Activated CD4-positive, alpha-beta T cell treated with anti-CD3 and anti-CD28 coated beads, Interleukin-2, amount 50 U/mL, for 4 hours (primary cell): ENCODE measurements around the gene PXDN.
A peak's percentile ranks its signal among the peaks of the same experiment; 100 is the strongest.

Source experiments
- DNase-seq, 2 experiments: peaks; one replicate each; pipeline ENCODE4 v3.0.0-alpha.2; 2020

PXDN gene

DNA sequence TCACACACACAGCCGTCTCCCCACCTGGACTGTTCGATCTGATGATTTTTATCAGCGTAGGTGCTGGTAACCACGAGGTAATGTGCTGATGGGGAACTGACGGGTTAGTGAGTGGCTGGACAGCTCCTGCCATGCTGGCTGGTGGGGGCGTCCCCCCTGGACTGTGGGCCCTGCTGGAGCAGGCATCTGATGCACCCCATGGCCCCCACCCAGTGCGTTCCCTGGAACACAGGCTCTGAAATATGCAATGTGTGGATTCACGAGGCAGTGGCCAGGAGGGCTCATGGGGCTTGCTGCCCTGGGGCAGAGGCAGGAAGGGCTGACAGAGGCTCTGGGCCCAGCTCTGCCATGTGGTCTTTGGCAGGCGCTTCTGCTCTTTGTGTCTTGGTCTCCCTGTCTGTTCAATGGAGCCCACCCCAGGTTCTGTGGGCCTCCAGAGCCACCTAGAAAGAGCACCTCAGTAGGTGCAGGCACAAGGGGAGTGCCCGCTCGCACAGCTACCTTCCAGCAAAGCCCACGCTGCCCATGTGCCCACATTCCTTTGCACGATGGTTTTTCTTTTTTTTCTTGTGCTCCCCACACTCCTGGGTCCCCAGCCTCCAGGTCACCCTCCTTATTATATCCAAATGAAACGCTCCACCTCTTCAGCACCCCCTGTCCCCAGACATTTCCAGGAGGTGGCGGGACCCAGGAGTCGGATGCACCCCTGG, 10.3 kb upstream of the PXDN start:
- DNase-seq, result no peak

- no peak for DNase-seq
Measured at GRCh38 chr2:1754046-1754445, 9.7 kb upstream of the PXDN start.

GRCh38 chr2:1752751-1753150, 8.4 kb upstream of the PXDN start:
- DNase-seq, result no peak

DNA sequence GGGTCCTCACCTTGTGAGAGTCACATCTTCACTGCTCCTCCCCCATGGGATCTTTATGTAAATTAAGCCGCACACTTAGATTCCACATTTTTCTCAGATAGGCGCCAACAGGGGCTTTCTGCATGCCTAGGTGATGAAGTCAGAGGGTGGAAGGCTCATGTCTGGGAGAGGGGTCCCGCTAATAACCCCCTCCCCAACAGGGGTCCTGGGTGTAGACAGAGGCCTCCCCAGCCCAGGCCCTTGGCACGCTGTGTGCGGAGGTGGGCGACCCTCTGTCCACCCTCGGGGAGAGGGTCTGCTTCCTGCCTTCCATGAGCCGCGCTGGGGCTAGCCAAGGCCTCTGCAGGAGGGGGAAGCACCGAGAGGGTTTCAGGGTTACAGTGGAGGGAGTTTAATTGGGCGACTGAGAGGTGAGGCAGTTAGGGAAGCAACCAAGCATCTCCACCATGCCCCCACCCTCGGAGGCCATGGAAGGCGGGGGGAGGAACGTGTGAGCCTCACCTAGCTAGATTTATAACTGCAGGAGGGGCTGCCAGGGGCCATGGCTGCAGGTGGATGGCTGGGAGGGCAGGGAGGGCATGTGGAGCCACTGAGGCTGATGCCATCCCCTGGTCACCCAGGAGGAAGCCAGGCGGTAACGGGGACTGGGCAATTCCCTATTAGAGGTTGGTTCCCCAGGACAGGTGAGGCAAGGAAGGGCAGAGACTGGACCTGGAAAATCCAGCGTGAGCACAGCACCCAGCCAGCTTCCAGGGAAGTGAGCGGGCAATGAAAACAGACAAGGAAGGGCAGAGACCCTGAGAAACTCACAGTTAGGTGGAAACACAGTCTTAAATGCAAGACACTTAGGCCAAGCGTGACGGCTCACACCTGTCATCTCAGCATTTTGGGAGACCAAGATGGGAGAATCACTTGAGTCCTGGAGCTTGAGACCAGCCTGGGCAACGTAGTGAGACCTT, 7.7 kb upstream of the PXDN start:
- DNase-seq, result no peak

DNA sequence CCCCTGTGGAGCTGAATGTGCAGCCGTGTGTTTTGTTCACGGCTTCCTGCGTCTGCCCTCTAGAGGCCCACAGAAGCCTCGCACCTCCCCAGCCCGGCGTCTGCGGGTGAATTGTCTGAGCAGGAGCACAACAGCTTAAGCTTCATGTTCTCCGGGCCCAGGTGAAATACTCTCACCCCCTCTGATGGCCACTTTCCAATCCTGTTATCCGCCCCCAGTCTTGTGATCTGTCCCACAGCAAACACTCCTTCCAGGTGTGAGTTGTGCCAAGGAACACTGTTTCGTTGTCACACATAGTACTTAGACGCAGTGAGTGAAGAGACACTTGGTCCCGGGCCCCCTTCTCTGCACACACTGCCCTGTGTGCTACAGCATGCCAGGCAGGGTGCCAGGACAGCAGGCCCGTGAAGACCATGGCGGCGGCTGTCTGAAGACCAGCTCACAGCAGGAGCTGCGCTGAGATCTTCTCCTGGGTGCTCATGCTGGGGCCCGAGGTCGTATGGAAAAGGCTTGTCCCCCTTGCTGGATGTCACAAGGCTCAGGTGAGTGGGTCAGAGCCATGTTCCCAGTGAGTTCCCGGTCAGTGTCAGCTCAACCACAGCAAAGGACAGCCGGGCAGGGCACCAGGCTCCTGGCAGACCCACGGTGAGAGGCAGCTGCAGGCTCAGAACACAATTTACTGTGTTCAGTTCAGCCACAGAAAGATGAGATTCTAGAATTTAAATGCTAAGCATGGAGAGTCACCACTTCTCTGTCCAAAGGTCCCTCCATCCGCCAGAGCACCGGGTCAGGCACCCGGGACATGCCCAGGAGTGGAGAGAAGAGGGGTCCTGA, 6.8 kb upstream of the PXDN start:
- peak in 1 of 2 experiments; percentile 10 for DNase-seq

GRCh38 chr2:1750270-1750932, 6.1 kb upstream of the PXDN start:
- no peak for DNase-seq

- no peak for DNase-seq
Measured at GRCh38 chr2:1749489-1750119, 5.3 kb upstream of the PXDN start.

- DNase-seq, result no peak
Measured at GRCh38 chr2:1748741-1749488, 4.6 kb upstream of the PXDN start.

DNA sequence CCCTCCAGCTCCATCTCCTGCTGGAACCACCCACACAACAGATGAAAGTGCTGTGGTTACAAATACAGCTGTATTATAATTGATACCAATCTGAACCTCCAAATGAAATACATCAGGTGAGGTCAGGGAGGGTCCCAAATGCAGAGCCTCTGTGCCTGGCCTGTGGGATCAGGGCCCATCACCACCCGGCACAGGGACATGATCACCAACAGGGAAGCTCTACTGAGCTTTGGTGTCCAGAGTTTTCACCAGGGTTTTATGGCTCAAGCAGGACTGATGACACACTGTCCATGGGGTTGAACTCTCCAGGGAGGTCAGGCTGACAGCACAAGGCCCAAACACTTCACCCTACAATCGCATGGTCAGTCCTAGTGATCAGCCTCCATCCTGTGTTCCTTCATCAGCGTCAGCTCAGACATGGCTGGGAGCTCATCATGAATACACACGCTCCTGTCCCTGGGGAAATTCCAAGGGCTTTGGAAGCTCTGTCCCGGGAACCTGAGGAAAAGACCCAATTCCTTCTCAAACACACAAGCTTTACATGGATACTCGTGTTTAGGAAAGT, 3.9 kb upstream of the PXDN start:
- no peak for DNase-seq

- DNase-seq, result no peak
Measured at GRCh38 chr2:1747065-1747941, 3.0 kb upstream of the PXDN start.

DNA sequence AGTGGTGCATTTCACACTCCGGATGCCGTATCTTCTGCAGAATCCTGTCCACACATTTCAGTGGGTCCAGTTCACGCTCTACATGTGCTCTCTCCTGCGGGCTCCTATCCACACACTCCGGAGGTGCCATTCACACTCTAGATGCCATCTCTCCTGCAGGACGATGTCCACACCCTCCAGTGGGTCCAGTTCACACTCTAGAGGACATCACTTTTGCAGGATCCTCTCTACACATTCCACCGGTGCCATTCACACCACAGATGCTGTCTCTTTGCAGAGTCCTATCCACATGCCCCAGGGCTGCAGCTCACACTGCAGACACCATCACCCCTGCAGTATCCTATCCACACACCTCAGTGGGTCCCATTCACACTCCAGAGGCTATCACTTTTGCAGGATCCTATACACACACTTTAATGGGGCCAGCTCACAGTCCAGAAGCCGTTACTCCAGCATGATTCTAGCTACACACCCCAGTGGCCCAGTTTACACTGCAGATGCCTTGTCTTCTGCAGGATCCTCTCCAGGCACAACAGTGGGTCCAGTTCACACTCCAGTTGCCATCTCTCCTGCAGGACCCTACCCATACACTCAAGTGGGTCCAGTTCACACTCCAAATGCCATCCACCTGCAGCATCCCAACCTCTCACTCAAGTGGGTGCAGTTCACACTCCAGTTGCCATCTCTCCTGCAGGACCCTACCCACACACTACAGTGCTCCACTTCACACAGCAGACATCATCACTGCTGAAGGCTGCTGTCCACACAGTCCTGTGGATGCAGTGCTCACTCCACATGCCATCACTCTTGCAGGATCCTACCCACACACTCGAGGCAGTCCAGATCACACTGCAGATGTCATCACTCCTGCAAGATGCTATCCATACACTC, 2.1 kb upstream of the PXDN start:
- no peak for DNase-seq

- no peak for DNase-seq
Measured at GRCh38 chr2:1745171-1746023, 1.1 kb upstream of the PXDN start.

DNA sequence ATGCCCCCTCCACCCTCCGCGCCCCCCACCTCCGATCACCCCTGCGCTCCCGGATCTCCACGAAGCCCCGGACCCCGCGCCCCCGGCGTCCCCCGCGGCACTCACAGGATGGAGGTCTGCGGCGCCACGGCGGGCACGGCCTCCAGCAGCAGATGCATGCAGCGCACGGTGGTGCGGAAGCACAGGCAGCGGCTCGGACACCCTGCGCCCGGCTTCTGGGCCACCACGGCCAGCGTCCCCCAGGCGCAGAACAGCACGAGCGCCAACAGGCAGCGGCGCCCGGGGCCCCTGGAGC, 217 bp downstream of the PXDN start:
- no peak for DNase-seq

DNA sequence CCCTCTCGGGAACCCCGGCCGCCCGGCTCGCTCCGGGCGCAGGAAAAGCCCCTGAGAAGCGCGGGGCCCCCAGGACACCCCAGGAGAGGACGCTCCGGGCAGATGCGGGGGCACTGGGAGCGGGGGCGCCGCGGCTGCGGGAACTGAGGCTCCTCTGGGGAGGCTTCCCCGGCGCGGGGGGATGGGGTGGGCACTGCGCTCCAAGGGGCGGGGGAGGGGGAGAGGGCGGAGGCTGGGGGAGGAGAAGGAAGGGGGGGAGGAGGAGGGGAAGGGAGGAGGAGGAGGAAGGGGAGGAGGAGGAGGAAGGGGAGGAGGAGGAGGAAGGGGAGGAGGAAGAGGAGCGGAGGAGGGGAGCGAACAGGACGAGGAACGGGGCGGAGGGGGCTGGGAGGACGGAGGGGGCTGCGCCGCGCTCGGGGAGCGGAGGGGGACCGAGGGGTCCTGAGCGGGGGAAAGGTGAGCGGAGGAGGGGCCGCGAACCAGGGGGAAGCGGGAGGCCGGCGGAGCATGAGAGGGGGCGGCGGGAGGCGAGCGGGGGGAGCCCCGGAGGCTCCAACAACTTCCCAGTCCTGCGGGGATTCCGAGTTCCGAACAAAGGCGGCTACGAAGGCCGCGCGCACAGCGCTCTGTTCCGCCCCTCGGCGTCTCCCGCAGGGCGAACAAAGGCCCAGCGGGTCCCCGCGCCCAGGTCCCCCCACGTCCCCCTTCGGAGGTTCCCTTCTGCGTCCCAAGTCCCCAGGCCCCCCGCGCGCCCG, 742 bp downstream of the PXDN start:
- no peak for DNase-seq

- DNase-seq, result no peak
Measured at GRCh38 chr2:1742681-1743395, 1.5 kb downstream of the PXDN start.

GRCh38 chr2:1742301-1742680, 2.0 kb downstream of the PXDN start:
- no peak for DNase-seq

GRCh38 chr2:1741851-1742250, 2.5 kb downstream of the PXDN start:
- no peak for DNase-seq
